CD4-positive, alpha-beta T cell treated with Interleukin-12 subunit alpha and Interleukin-12 subunit beta, for 1 hour (primary cell): ENCODE data around the gene ATG2B.
A peak's percentile ranks its signal among the peaks of the same experiment; 100 is the strongest.

Experiments
- DNase-seq: peaks from one replicate; pipeline ENCODE4 v3.0.0-alpha.2; 2020

The ATG2B gene, protein sequence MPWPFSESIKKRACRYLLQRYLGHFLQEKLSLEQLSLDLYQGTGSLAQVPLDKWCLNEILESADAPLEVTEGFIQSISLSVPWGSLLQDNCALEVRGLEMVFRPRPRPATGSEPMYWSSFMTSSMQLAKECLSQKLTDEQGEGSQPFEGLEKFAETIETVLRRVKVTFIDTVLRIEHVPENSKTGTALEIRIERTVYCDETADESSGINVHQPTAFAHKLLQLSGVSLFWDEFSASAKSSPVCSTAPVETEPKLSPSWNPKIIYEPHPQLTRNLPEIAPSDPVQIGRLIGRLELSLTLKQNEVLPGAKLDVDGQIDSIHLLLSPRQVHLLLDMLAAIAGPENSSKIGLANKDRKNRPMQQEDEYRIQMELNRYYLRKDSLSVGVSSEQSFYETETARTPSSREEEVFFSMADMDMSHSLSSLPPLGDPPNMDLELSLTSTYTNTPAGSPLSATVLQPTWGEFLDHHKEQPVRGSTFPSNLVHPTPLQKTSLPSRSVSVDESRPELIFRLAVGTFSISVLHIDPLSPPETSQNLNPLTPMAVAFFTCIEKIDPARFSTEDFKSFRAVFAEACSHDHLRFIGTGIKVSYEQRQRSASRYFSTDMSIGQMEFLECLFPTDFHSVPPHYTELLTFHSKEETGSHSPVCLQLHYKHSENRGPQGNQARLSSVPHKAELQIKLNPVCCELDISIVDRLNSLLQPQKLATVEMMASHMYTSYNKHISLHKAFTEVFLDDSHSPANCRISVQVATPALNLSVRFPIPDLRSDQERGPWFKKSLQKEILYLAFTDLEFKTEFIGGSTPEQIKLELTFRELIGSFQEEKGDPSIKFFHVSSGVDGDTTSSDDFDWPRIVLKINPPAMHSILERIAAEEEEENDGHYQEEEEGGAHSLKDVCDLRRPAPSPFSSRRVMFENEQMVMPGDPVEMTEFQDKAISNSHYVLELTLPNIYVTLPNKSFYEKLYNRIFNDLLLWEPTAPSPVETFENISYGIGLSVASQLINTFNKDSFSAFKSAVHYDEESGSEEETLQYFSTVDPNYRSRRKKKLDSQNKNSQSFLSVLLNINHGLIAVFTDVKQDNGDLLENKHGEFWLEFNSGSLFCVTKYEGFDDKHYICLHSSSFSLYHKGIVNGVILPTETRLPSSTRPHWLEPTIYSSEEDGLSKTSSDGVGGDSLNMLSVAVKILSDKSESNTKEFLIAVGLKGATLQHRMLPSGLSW (N-terminal part only)

DNA sequence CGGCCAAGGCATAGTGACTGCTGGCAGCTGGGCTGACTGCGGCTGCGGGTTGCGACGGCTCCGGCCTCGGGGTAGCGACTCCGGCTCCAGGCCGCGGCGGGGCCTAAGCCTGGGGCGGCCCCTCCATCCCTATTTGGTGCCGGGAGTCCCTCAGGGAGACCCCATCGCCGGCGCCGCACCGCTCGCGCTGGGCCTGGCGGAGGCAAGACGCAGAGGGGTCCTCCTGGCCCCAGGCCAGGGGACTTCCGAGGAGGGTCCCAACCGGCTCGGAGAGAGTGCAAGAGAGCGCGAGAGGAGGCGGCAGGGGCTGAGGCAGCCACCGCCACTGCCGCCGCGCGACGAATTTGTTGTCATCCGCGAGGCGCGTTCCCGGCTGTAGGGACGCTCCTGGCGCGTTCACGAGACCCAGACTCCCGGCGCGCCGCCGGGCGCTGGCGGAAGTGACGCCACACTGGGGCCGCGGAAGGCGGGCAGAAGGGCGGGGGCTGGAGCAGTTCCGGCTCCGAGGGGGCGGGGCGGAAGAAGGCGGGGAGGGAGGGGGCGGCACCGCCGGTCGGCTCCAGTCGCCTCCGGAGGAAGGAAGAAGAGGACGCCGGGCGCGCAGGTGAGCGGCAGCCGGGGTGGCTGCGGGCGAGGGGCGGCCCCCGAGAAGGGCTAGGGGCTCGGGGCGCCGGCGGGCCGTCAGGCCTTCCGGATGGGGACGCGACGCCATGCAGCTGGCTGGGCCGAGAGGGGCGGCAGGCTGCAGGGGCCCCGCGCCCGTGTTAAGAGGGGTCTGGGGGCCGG is at the start of gene ATG2B, which contains the start of gene GSKIP:
TSS of gene ATG2B (minus strand) at position 377 of the 786 bp plus-strand sequence. CDS start at position 12, 365 bp downstream.
TSS of gene GSKIP (plus strand) at position 562 of the 786 bp plus-strand sequence. CDS start 18,722 bp downstream, outside the sequence.
- peak; percentile 98 for DNase-seq

DNA sequence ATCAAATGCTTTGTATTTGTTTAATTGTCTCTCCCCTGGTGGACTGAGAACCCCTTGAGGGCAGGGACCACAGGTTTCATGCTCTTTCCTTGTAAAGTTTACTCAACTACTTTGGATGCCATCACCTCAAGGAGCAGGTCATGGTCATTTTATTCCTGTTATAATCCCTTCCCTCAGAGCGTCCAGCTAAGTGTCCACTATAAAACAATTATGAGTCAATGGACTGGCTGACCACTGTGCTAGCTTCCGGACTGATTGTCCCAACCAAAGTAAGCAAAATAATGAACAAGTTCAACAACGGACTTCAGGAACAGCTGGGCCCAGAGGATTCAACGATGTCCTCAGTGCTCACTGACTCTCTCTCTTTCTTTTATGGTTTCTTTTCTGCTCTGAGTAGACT is 47.0 kb upstream of the ATG2B start:
- DNase-seq = no peak

DNA sequence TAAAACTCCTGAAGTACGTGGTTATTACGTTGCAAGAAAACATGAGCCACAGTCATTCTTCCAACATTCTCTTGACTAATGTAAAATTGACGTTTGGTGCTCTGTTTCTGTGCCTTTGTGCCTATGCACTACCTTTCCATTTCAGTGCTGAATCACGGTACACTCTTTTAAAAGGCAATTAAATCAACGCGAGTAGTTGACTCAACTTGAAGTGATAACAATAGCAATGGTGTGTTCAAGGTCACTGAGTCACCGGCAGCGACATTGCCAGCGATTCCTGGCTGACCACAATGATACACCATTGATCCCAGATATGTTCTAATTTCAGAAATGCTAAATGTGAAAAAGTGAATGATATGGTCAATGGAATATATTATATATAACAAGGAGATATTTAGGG is 46.6 kb upstream of the ATG2B start:
- DNase-seq = no peak

DNA sequence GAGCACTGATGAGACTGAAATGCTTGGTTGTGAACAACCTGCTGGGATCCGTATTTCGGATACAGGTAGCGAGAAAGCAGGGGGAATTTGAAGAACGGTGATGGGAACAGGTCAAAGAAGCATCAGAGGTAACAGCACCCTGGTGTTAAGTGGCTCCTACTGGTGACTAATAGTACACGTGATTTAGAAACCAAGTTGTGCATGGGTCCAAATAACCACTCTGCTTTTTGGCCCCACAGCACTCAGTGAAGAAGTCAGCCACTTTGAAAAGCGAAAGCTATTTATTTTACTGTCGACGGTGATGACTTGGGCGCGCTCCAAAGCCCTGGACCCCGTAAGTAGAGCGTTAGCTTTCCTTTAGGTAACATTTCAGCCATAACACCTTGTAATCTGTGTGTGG is 45.5 kb upstream of the ATG2B start:
- no peak for DNase-seq

DNA sequence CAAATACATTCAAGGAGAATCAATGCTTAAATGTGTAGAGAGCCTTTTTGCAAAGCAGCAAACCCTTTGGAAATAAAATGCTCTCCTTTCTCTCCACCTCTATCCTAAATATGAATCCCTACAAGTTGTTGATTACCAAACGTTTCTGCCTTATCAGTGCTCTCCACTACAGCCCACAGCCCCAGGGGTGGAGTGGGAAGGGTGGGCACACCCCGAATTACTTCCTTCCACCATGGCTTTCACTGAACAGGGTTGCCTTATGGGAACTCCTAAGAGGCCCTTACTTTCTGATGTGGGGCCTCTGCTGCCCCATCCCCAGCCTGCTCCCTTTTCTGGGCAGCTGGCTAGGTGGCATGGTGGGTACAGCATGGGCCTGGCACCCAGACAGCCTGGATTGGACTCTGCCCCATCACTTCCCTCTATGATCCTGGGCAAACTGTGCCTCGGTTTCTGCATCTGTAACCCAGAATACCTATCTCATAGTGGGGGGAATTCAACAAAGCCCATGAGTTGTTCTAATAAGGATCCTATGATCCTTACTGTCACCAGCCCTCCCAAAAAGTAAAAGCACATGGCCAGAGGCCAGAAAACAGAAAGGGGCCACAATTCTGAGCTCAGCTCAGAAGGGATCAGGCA is 44.9 kb upstream of the ATG2B start:
- no peak for DNase-seq

DNA sequence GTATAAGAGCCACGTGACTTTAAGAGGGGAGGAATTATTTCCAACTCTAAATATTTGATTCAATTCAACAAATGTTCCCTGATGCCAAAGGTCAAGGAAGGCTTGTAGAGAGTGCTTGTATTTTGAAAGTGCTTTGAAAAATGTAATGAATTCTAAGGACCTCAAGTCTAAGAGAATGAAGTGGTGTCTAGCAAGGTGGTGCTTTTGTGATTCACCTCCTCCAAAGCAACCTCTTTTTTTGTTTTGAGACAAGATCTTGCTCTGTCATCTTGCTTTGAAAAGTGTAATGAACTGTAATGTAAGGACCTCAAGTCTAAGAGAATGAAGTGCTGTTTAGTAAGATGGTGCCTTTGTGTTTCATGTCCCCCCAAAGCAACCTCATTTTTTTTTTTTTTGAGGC is 42.5 kb upstream of the ATG2B start:
- no peak for DNase-seq

DNA sequence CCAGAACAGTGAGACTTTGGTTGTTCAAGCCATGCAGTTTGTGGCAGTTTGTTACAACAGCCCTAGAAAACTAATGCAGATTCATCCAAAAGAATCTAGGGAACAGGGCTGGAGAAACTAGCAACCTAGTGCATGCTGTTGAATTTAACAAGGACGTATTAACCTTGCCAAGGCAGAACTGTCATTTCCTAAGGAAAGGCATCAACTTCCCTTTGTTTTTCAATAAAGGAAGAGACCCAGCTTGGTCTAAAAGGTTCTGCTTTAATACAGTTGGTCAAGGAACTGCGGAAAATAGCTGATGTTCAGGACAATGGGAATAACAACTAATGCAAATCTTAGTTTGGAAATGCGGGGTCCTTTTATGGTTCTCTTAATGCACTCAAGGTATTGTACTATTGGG is 40.3 kb upstream of the ATG2B start:
- no peak for DNase-seq

DNA sequence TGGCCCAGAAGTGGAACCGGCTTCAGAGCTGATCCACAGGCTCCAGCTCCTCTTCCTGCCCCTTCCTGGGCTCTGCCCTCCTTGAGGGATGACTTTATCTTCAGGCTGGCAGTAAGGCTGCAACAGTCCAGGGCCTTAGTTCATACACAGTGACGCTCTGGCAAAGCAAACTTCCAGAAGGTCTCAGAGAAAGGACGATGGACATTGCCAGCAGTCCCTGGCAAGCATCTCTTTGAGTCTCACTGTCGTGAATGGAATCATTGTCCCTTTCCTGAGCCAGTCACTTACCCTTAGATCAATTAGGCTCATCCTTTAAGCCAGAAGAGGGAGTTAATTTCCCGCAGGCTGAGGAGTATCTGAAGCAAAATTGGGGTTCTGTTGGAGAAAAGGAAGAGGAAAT is 37.4 kb upstream of the ATG2B start:
- no peak for DNase-seq

DNA sequence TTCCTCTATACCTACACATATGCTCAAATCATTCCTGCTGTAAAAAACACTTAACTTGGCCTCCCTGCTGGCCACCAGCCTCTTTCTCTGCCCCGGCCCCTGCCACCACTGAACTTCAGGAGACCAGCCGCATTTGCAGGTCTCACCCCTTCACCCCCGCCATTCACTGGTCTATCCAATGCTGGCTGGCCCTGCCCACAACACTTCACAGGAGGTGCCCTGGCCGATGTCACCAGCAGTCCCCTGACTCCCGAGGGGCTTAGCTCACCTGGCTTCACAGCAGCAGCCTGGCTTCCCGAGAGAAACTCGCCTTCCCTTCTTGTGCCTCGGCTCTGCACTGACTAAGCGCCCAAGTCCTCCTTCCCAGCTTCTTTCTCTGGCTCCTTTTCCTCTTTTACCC is 36.3 kb upstream of the ATG2B start:
- no peak for DNase-seq

DNA sequence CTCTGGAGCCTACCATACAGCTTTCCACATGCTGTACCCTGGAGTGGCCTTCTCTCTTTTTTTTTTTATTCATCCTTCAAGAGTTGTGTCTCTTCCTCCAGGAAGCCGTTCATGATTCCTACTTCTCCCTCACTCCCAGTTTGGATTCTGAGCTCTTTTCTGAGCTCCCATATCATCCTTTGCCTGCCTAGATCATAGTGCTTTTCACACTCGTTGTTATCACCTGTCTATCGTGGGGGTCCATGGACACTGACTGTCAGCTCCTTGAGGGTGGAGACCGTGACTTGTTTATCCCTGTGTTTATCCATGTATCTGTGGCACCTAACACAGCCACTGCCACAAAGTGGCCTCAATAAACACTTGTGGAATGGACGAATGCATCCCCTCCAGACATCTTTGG is 35.8 kb upstream of the ATG2B start:
- DNase-seq = no peak

DNA sequence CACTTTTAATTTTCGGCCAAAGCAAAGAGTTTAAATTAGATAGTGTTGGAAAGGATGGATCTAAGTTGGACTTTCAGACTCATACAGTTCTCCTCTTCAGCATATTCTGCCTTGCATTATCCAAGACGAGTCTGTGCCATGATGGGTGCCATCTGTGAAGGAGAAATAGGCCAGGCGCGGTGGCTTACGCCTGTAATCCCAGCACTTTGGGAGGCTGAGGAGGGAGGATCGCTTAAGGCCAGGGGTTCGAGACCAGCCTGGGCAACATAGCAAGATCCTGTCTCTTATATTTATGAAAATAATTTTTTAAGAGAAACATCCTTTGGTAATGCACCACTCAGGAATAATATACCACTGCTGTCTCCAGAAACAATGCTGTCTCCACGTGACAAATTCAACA is 35.3 kb upstream of the ATG2B start:
- no peak for DNase-seq

DNA sequence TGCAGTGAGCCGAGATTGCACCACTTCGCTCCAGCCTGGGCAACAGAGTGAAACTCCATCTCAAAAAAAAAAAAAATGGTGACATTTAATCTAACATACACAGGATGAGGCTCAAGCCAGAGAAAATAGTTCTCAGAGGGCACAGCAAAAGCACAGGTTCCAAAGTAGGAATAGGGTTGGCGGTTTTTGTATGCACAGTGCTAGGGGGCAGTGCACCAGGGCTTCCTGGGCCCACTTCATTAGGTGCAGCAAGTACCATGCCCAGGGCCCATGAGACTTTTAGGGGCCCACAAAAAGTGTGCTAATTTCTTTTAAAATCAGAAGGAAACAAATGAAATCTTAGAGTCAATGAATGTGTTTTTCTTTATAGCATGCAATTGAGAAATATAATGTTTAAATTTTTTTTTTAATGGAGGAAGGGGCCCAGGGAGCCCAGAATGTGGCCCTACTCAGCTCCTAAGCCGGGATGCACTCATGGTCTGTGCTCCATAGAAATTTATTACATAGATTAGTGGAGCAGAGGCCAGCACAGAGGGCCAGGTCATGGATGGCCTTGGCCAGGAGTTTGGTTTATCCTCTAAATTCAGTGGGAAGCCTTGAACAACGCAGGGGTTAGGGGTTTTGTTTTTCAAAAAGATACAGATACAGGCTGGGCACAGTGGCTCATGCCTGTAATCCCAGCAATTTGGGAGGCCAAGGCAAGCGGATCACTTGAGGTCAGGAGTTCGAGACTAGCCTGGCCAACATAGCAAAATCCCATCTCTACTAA is 31.1 kb upstream of the ATG2B start:
- no peak for DNase-seq

DNA sequence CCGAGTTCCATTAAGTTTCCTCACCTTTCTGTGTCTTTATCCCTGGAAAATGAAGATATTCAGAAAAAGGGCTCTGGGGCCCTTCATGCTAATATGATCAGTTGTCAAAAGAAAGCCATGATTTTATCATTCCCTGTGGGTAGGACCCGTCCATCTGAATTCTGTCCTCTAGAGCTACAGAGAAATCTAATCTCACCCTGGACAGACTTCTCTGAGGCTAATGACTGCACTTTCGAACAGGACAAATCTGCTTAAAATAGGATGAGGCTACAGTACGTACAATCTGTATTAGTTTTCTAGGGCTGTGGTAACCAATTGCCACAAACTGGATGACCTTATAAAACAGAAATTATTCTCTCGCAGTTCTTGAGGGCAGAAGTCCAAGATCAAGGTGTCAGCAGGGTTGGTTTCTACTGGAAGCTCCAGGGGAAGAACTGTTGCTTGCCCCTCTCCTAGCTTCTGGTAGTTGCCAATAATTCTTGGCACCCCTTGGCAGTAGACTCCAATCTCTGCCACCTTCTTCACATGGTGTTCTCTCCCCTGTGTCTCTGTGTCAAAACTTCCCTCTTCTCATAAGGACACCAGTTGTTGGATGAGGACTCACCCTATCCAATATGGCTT is 30.0 kb upstream of the ATG2B start:
- no peak for DNase-seq

DNA sequence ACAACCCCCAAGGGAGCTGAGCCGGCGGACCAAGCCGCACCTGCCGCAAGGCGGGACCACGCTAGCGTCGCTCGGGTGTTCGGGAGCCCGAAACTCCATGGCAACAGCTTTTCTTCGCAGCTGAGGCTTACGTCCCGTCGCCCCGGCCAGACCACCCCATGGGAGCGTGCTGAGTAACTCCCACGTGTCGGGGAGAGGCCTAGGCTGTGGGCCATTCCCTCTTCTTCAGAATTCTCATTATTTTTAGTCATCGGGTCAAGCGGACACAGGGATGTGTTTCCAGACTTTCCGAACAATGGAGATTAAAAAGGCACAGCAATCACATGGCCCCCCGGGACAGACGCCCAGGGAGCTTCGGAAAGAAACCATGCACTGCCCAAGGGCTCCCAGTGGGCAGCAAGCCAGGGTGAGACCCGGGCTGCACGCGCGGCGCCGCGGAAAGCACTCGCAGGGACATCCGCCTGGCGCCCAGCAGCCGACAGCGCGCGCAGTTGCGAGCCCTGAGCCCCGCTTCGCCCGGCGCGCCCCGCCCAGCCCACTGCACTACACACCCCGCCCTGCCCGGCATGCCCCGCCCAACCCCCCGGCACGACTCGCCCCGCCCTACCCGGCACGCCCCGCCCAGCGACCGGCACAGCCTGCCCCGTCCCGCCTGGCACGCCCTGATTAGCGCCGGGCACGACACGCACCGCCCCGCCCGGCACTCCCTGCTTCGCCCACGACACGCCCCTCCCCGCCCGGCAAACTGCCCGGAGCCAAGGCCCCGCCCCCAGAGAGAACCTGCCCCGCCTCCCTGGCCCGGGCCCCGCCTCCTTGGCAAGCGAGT is 28.4 kb upstream of the ATG2B start:
- DNase-seq = peak; percentile 99

DNA sequence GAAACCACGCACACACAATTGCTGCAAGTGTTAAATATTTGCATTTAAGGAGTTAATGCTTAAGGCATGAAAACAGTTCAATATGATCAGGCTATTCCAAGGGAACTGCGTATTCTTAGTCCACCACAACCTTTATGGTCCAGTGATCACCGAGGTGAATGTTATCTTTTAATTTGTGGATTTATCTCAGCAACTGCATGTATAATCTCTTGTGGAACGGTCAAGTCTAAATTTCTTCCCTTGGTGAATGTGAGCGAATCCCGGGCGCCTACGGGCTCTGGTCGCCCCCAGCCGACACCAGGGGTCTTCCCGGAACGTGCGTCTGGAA is 27.8 kb upstream of the ATG2B start:
- DNase-seq = no peak

DNA sequence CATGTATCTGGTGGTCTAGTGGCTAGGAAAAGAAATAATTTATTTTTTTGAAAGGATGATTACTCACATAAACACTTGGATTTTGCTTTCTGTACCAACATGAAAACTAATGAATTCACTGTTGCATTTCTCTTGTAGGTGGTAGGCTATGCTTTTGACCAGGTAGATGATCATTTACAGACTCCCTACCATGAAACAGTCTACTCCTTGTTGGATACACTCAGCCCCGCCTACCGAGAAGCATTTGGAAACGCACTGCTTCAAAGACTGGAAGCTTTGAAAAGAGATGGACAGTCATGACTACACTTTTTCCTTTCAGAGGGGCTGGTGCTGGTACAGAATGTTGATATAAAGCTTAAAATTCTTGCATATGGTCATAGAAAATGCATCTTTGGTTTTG is 22.2 kb upstream of the ATG2B start:
- no peak for DNase-seq

DNA sequence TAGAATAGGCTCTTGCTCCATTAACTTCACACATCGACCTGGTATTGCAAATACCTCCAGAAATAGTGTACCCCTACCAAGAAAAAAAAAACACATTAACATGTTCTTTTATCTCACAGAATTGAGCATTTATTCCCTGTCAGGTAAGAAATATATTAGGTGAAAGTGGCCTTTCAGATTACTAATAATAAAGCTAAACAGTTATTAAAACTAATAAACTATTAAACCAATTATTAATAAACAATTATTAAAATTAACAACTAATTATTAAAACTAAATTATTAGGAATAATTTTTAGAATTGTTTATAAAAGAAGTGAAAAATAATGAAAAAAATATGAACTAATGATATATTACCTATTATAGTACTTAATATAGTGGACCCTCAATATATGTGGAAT is 21.6 kb upstream of the ATG2B start:
- no peak for DNase-seq

DNA sequence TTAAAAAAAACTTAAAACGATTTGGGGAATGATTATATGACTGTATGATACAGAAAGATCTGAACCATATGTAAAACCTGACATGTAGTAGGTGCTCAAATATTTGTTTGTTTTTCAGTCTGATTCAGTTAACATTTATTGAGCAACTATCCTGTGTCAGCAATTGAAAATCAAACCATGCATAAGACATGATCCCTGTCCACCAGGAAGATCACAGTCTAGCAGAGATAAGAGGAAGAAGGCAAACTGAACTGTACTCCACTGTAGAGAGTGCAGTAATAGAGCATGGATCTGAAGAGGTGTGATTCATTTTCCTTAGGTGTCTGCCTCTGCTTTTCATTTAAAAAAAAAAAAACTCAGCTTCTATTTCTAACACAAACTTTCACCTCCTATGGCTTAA is 20.9 kb upstream of the ATG2B start:
- no peak for DNase-seq

DNA sequence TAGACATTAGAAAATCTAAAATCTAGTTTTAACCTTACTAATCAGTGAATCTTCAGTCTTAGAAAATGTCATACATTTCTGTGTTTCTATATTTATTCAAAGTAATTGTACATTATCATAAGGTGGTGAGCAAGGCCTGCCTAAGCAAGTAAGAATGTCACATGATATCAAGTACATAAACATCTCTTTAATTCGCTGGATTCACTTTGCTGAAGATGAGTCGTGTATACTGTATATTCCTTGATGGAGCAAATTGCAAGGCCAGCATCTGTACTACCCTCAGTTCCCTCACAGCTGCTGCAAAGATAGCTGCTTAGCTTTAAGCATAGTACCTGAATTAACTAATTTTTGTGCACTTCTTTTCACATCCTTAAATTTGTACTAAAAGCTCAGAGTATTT is 20.3 kb upstream of the ATG2B start:
- DNase-seq = no peak

DNA sequence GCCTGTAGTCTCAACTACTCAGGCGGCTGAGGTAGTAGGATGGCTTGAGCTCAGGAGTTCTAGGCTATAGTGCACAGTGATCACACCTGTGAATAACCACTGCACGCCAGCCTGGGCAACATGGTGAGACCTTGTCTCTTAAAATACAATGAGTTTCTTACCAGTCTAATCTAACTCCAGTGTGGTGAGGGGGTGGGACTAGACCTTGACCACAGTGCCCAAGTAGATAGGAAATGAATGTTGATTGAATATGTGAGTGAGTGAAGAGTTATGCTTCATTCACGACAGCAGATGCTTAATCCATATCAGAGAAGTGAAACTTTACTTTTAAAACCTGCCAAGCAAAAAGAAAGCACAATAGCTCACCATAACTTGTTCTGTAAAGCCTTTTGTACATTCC is 17.6 kb upstream of the ATG2B start:
- no peak for DNase-seq
